ENCODE results near the gene MAGI2.
"Not testable (repeated sequence)": the region's sequence is repeated elsewhere in the genome, so short reads cannot be mapped to it uniquely, and the experiment has no call there.

Gene MAGI2

DNA sequence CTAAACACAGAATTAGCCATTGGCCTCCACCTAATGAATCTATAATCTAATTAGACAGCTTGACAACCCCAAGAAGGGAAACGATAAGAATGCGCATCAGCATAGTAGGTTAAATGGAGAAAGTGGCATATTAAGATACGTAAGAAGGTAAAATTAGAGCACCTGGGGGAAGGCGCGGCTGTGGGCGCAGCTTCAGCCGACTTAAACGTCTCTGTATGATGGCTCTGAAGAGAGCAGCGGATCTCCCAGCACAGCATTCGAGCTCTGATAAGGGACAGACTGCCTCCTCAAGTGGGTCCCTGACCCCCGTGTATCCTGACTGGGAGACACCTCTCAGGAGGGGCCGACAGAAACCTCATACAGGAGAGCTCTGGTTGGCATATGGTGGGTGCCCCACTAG is 1136.1 kb downstream of the MAGI2 start:
- no peak for DNase-seq

- no peak for DNase-seq
Measured at GRCh38 chr7:78316110-78316509, 1137.4 kb downstream of the MAGI2 start.

DNA sequence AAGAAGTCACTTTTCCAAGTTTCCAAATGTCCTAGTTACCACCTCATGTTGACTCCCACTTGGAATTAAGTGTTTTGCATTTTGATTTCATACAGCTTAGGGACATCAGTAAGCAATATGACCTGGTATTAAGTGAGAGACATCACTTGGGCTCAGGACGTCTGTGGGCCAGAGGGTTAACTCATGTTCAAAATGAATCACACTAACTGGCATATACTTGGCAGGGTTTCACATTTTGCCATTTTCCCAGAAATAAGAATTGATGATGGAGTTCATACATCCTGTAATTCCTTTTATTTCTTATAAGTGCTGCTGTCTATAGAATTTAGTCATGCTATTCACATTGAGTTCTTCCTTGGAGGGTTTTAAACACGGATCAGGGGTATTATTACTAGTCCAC is 1138.3 kb downstream of the MAGI2 start:
- DNase-seq: no peak

- DNase-seq: no peak
Measured at GRCh38 chr7:78311181-78311580, 1142.3 kb downstream of the MAGI2 start.

DNA sequence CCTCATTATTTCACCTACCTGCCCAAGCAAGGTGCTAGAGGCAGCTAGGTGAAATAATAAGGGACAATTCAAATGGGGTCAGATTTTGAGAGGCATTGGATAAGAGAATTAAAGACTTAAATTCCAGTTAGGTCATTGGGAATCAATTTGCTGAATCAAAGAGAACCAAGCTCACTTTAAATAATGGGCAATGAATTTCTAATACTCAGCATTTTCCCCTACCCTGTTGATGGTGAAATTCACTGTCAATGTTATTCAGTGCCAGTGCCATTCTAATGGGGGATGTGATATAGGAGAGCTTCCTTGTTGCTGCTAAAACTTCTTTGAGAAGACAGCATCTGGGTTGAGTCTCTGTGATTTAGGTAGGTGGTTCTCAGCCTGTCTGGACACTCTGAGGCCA is 1145.6 kb downstream of the MAGI2 start:
- no peak for DNase-seq

DNA sequence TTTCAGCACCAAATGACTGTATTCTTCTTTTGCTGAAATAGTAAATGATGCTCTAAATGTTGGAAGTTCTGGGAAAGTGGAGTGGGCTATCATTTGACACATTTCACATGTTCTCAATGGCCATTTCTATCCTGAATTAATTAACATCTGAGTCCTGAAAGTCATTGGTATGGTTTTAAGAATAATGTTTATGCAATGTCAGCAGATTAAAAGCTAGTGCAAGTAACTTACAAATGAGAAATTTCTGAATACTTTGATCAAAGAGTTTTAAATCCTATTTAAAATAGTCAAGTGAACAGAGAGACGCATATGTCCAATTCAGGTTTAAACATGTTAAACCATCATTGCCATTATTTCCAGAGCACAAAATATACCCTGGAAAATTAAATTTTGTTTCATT is 1146.8 kb downstream of the MAGI2 start:
- no peak for DNase-seq

- no peak for DNase-seq
Measured at GRCh38 chr7:78301407-78301806, 1152.1 kb downstream of the MAGI2 start.

DNA sequence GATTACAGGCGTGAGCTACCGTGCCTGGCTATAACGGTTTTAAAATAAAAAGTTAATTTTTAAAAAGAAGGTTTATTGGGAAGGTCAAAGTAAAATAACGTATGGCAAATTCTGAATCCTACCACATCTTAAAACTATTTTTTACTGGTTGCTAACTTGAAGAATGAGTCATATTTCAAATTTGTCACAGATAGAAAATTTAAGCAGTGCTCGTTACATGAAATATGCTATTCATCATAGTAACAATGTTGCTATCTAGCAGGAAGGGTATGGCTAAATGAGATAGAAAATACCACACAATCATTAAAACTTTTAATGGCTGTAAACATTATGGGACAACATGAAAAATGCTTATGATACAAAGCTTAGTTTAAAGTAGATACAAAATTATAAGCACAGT is 1154.4 kb downstream of the MAGI2 start:
- DNase-seq: no peak

GRCh38 chr7:78296644-78297371 is 1156.7 kb downstream of the MAGI2 start:
- no peak for DNase-seq

- DNase-seq: no peak
Measured at GRCh38 chr7:78296046-78296597, 1157.3 kb downstream of the MAGI2 start.

GRCh38 chr7:78289471-78289870 is 1164.0 kb downstream of the MAGI2 start:
- DNase-seq: not testable (repeated sequence)

DNA sequence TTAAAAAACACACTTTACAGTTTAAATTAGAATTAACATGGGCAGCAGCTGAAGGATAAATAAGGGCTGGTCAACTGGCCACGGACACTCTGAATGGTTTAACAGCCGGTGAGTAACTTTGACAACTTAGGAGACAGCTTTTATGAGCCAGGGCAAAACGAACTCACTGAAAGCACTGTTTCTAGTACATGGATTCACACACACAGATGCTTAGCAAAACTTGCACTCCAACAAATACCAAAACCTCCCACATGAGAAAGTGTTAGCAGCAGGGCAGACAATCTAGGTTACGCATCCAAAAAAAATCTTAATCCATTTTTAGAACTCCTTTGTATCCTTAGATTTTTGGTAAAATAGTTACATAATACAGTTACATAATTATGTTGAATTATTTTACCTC is 1168.5 kb downstream of the MAGI2 start:
- DNase-seq: no peak

- no peak for DNase-seq
Measured at GRCh38 chr7:78280276-78280675, 1173.2 kb downstream of the MAGI2 start.

DNA sequence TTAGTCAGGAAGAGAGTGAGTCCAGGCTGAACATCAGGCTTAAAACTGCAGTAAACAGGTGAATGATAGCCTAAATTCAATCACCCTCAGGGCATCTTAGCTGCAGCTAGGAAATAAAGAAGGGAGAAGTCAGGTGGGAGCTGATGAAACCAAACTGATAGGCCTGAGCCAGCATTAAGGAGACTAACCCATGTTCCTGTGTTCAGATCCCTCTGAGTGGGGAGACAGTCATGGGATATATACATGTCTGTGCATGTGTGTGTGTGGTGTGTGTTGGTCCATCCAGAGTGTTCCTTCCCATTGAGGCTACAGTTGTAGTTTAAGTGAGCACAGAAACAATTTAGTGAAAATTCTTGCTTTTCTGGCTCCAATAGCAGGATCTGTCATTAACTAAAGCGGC is 1174.0 kb downstream of the MAGI2 start:
- DNase-seq: no peak

DNA sequence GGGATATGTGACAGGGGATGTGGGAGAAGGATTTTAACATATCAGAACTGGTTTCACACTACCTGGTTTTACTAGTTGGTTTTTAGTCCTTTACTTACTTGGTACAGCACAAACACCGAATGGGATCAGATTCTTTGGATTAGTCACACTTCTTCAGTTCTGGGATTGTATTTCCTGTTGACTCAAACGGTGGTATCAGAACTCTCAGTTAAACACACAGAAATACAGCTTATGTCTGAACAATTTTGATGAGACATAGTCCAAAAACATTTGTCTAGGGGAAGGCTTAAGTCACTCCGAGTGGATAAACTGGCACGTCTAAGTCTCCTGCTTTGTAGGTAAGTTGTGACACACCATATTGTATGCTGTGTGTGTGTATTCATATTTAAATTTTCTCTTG is 1174.4 kb downstream of the MAGI2 start:
- DNase-seq: no peak

DNA sequence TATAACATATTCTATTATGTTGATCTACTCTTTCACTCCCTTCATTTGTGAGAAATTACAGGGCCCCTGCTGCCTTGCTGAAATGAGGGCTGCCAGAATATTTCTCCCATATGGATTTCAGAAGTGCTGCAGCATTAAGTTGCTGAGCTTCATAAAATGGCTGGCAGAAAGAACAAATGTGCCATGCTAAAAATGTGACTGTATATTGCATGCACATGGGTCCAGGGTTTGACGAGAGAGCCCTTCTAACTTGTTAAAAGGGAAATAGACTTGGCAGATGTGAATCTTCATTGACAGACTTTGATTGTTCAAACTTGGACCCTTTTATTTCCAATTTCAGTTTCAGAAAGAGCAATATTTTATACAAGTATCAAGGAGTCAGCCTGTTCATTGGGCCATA is 1186.3 kb downstream of the MAGI2 start:
- DNase-seq: no peak

GRCh38 chr7:78265486-78265885 is 1188.0 kb downstream of the MAGI2 start:
- DNase-seq: no peak

DNA sequence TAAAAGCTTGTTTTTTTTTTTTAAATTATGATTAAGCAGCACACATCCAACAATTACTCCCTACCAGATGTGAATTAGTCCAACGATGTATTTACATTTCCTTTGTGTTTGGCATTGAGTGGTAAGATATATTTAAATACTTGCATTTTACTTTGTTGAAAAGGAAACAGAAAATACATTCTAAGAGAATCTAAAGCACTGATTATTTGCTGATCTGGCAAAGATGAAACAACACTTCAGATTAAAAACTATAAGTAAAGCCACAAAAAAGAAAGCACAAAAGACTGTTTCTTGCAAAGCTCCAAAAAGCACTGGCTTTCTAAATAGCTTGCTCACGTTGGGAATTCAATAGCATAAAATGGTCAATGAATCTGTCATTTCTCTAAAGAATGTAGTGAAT is 1188.4 kb downstream of the MAGI2 start:
- no peak for DNase-seq

DNA sequence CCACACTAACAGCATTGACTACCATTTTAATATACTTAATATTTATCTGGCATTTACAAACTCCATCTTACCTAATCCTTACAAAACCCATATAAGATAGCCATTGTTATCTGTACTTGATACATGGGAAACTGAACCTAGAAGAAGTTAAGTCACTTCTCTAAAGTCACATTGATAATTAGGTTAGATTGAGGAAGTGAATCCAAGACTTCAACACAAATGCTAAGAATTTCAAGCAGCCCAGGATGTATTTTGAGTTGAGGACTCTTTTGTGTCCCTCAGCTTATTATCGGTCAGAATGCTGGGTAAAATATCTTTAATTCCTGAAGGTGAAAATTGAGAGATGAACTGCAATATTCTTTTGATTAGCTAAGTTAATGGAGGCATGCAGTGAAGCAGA is 1189.4 kb downstream of the MAGI2 start:
- DNase-seq: no peak

GRCh38 chr7:78261739-78262138 is 1191.7 kb downstream of the MAGI2 start:
- no peak for DNase-seq

DNA sequence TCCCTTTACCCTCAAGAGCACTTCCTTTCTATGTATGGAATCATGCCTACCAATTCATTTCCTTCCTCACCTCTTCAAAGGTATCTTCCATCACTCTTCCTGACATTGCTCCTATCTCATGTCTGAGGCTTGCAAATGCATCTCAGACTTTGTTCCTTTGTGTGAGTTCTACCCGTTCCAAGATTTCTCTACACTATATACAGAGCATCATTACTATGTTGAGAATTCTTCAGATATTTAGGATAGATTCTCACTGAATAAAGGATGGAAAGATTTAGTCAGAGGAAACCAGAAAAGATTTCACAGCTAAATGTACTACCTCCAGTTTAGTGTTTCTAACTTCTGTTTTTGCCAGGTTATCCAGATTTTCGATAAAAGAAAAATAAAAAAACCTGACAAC is 1192.2 kb downstream of the MAGI2 start:
- DNase-seq: no peak

DNA sequence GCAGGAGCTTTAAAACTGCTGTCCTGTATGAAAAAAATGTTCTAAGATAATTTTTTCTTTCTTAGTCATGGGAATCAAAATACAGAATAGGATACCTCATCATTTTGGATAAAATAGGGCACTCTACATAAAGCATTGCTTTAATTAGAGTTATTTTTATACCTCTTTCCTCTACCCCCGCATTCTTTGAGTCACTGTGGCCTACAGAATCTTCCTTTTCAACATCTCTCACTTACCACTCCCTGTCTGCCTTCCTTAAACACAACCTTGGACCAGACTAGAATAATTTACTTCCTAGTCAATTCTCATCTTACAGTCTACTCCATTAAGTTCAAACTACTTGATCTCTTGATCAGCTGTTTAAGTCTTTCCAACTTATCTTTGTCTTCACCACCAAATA is 1192.6 kb downstream of the MAGI2 start:
- DNase-seq: no peak

DNA sequence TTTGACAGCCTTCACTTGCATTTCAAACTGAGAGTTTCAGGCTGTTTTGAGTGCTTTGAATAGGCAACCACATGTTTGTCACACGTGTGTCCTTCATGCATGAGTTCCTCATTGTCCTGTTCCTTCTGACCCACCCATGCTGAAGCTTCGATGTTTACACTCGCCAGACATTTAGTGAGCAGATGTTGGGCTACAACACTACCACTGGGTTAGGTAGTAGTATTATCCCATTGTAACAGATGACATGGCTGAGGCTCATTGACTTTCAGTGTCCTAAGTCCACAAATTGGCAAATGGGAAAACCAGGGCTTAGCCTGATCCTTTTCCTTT is 1198.8 kb downstream of the MAGI2 start:
- no peak for DNase-seq

- no peak for DNase-seq
Measured at GRCh38 chr7:78253850-78254725, 1199.4 kb downstream of the MAGI2 start.

Measured in activated naive CD4-positive, alpha-beta T cell treated with Interleukin-2 at 50 U/mL for 16 hours (primary cell).